Amniotic stem cell (primary cell): Measurements from ENCODE around the gene LASP1.

Experiments
- DNase-seq: peaks from one replicate; lab custom pipeline; 2025; lab: John Stamatoyannopoulos, UW

LASP1 gene

GRCh38 chr17:38889745-38890409 lies 20.0 kb downstream of the LASP1 start:
- DNase-seq: no peak

DNA sequence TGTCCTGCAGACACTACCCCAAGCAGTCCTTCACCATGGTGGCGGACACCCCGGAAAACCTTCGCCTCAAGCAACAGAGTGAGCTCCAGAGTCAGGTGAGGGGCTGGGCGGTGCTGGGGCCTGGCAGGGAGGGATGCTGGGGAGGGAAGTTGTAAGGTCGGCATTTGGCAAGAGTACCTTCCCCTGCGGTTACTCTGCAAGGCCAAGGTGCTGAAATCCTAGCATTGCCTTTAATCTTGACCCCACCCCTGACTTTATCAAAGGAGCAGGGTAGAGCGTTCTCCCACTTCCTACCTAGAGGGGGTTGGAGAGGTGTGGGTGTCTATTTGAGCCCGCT lies 20.5 kb downstream of the LASP1 start:
- no peak for DNase-seq

- DNase-seq: no peak
These were observed 21.6 kb downstream of the LASP1 start for GRCh38 chr17:38891441-38891840.

DNA sequence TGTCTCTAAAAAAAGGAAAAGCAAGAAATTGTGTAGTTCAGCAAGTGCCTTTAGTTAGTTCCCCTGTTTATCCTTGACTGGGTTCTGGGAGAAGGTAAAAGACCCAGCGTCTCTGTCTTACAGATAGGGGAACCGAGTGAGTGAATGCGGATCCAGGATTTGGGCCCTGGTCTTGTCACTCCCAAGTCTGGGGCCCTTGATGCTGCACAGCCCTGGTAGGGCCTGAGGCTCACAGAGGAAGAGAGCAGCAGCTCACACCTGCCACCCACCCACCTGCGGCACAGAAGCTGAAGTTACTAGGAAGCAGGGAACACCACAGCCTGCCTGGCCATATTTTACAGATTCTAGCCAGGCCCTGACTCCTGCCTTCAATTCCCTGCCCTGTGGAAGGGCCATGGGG lies 22.2 kb downstream of the LASP1 start:
- no peak for DNase-seq

DNA sequence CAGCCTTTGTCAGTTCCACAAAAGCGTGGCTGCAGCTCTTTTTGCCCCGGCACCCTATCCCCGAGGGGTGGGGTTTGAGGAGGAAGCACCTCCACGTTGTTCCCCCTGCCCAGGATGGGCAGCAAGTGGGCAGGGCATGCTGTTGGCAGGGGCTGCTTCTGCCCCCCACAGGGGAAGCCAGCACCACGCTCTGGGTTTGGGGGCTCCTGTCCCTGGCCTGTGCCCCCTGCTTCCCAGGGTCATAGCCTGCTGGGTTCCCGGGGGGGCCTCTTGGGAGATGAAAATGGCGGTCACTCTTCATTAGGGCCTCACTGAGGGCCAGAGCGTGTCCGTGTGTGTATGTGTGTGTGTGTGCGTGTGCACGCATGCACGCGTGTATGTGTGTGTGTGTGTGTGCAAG lies 22.8 kb downstream of the LASP1 start:
- DNase-seq: no peak

DNA sequence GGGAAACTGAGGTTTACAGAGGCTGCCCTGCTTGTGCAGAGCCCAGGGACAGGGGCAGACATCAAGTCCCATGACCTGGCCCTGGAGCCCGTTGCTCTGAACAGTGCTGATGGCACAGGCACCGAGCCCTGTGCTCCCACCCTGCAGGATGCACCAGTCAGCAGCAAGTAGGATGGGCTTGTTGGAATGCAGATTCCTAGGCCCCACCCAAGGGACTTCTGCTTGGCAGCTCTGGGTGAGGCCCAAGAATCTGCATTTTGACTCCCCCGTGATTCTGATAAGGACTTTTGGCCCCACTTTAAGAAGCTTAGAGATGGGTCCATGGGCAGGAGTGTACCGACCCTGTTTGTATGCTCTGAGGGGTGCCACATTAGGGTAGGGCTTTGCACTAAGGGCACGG lies 23.3 kb downstream of the LASP1 start:
- DNase-seq: no peak

DNA sequence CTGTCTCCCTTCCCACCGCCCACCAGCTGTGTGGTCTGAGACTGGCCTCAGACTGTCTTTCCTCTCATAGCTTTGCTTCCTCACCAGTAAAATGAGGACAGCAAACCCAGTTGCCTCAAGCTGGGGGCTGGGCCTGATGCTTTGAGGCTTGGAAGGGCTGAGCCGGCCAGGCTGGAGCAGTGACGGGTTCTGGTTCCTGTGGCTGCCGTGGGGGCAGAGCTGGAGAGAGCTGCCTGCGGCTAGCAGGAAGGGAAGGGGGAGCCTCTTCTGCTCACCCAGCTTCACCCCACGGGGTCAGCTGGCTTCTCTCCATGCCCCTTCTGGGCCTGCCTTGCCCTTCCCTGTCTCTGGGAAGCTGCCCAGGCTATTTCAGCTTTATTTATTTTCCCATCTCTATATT lies 23.7 kb downstream of the LASP1 start:
- no peak for DNase-seq

DNA sequence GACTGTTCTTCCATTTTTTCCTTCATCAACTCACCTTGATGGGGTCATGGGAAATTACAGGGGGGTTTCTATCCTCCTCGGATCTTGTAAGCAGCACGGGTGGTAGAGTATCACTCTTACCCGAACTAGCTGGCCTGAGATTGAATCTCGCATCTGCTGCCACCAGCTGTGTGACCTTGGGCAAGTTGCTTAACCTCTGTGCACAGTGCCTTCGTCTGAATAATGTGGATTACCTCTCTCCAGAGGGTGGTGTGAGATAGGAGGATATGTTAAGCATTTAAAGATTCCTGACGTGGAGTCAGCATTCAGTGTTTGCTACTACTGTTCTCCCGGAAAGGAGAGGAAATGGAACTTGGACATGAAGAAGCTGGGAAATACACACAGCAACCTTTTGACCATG lies 24.4 kb downstream of the LASP1 start:
- no peak for DNase-seq

DNA sequence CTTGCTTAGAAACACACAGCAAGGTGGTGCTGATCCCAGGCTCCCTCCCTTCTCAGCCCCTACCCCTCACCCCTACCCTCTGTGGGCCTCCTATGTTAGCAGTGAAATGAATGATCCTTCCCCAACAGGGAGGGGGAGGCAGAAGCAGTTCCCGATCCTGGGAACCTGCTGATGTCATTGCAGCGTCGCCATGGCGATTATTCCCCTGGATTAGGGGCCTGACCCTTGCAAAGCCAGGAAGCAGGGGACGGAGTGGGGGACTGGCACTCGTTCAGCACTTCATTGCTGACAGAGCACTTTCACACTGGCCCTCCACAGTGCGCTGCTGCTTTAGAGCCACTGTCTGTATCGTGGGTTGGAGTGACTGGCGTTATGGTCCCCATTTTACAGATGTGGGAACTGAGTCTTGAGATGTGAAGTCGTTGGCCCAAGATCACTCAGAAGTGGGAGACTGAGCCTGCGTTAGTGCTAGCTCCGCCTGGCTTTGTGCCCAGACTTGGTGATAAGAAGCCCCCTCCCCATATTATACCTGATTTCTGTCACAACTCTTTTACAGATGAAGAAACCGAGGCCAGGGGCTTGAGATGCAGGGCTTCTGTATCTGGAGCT lies 26.6 kb downstream of the LASP1 start:
- no peak for DNase-seq

- no peak for DNase-seq
These were observed 27.3 kb downstream of the LASP1 start for GRCh38 chr17:38897176-38897575.

DNA sequence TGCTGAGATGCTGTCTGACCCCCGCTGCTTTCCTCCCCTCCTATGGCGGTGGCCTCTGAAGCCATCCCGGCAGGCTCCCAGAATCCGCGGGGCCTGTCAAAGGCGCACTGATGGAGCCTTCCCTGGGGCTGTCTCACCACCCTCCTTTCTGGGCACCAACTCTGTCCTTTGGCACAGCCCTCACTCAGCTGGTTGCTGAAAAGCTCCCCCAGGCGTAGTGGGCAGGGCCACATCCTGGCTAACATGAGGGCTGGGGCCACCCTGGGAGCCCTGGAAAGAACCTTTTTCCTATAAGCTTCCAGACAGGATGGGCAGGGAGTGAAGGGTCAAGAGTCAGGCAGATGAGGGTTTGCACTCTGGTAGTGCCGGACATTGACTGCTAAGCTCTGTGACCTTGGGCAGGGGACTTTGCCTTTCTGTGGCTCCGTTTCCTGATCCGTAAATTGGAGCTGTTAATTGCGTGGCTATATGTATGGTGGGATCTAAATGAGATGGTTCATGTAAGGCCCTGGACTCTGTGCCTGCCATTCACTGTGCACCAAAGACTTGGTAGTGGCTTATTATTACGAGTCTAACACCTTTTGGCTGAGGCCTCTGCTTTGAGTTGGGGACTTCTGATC lies 27.9 kb downstream of the LASP1 start:
- DNase-seq: no peak

- DNase-seq: no peak
These were observed 28.4 kb downstream of the LASP1 start for GRCh38 chr17:38898291-38898679.

GRCh38 chr17:38898812-38899348 lies 29.0 kb downstream of the LASP1 start:
- no peak for DNase-seq

DNA sequence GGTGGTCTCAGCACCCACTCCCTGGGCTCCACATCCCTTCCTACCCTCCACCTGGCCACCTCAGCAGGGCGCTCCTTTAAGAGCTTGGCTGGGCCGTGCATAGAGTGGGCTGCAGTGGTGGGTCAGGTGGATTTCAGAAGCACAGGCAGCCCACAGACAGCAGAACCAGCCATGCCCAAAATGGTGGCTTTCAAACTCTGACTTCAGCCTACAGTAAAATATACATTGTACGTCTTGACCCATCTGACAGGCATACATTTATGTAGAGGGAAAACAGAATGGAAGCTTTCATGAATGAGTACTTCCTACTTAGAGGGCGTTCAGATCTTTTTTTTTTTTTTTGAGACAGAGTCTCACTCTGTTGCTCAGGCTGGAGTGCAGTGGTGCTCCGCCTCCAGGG lies 29.6 kb downstream of the LASP1 start:
- DNase-seq: no peak

GRCh38 chr17:38900978-38901656 lies 31.3 kb downstream of the LASP1 start:
- DNase-seq: peak; percentile 63

- DNase-seq: no peak
These were observed 33.5 kb downstream of the LASP1 start for GRCh38 chr17:38903404-38903803.

GRCh38 chr17:38904892-38905291 lies 35.0 kb downstream of the LASP1 start:
- no peak for DNase-seq

DNA sequence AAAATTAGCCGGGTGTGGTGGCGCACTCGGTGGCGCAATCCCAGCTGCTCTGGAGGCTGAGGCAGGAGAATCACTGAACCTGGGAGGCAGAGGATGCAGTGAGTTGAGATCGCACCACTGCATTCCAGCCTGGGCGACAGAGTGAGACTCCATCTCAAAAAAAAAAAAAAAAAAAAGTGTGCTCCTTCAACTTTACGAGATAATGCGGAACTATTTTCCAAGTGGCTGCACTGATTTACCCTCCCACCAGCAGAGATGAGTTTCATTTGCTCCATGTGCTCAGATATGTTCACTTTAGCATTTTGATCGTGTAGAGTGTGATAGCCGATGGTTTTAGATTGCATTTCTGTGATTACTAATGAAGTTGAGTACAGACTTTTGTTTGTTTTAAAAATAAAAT lies 35.5 kb downstream of the LASP1 start:
- DNase-seq: no peak

GRCh38 chr17:38906460-38907228 lies 36.8 kb downstream of the LASP1 start:
- DNase-seq: no peak

DNA sequence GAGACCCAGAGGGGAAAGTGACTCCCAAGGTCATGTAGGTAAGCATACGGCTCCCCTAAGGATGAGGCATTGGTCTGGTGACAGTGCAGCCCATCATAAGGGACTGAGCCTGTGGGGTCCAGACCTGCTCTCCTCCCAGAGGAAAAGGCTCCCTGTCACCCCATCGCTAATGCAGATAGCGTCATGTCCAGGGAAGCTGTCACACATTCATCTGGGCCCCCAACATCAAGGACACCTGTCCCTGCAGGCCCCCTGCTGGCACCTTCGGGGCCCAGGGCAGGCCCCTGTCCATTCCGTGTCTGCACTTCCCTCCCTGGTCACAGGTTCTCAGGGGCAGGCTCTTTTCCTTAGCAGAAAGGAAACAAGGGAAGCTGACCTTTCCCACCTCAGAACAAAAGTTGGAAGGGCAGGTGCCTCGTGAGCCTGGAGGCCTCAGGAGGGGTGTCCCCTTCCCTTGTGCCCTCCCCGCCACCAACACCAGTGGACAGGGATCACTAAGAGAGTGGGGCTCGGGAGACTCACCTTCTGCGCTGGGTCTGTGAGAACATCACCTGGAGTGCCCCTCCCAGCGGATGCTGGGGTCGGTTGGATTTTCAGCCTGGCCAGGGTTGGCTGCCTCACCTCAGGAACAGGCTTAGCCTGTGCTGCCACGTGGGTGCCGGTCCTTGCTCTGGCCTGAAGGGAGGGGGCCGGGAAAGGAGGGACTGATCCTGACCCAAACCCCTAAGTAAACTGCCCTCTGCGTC lies 38.2 kb downstream of the LASP1 start:
- no peak for DNase-seq

DNA sequence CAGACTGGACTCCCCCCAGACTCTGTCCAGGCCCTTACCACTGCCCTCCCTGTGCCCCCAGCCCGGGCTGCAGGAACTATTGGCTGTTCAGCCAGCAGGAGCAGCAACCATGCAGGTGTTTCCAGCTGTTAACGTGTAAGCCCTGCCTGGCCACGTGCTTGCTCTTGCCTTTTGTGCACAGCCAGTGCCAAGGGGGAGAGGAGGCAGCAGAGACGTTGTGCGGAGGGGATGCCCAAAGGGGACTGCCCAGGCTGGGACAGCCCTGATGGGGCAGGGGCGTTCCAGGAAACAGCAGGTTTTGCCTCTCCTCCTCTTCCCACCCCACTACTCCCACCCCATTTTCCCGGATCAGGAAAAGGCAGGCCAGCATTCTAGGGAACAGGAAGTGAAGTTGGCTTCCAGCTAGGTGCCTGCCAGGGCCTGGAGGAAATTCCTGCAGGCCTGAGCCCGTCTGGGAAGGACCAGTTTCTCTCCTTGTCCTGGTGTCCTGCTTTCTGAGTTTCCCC lies 38.9 kb downstream of the LASP1 start:
- no peak for DNase-seq
